ENCODE measurements around the gene ACAP2. TPM values are rescaled to one million over a fixed set of nuclear protein-coding genes. Genes with fewer than 3 reads are reported as not detected.
"Not testable (repeated sequence)": the region's sequence is repeated elsewhere in the genome, so short reads cannot be mapped to it uniquely, and the experiment has no call there.

The ACAP2 gene
- total RNA-seq, 1 donor from 2014 or later, result 59.4 TPM

DNA sequence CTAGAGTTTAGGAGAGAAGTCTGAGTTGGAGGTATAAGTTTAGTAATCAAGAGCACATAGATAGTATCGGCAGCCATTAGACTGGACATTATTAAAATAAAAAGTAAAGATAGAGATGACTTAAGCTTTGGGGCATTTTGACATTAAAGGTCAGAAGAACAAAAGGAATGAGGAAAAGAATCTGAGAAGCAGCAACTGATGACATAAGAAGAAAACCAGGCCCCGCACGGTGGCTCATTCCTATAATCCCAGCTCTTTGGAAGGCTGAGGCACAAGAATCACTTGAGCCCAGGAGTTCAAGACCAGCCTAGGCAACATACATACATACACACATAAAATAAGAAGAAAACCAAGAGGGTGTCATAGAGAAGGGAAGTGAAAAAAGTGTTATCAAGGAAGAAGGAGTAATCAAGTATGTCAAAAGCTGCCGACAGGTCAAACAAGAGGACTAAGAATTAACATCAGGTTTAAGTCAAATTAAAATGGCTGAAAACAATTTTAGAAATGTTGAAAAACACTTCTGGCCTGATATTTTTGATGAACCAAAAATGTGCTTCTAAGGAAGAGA is 38.9 kb downstream of the ACAP2 start:
- no peak for DNase-seq (ENCODE audit: extremely low spot score in 2 of 2)
- Histone ChIP-seq H3K36me3 (no peaks in the 10 kb centered on the region), H3K27me3 (no peaks in the 10 kb centered on the region), H3K4me3 (no peak overlapping the region), H3K4me1 (peaks cover 16% of the 10 kb centered on the region), H3K9me3 (no peaks in the 10 kb centered on the region), H3K27ac (no peak overlapping the region)
- intact Hi-C loops (cut with DNase I), result no loop called here
- no peak for TF ChIP-seq POLR2A (IDR thresholded peaks at IDR 0.05)
- TF ChIP-seq CTCF (IDR thresholded peaks at IDR 0.05), result no peak
- TF ChIP-seq POLR2AphosphoS5 (IDR thresholded peaks at IDR 0.05; ENCODE audit: insufficient read depth in 1 of 2, low read depth in 1 of 2), result no peak

DNA sequence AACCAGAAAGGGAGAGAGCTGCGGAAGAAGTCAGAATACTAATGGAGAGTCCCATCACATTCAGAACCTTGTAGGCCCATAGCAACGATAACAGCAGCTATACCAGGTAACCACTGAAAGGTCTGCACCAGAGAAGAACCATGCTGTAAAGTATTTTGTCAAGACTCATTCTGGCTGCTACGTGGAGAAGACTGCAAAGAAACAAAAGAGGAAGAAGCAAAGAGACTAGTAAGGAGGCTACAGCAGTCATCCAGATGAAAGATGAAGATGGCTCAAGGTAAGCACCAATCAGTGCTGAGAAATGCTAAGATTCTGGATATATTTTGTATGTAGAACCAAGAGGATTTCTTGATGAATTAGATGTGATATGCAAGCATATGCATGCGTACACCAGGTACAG is 39.6 kb downstream of the ACAP2 start:
- H3K9me3 ChIP-seq, result no peaks in the 10 kb centered on the region
- no peaks in the 10 kb centered on the region for H3K36me3 ChIP-seq
- no peak overlapping the region for H3K27ac ChIP-seq
- no peaks in the 10 kb centered on the region for H3K27me3 ChIP-seq
- DNase-seq (ENCODE audit: extremely low spot score in 2 of 2), result no peak
- TF ChIP-seq POLR2A (IDR thresholded peaks at IDR 0.05) (no peak), POLR2AphosphoS5 (IDR thresholded peaks at IDR 0.05; ENCODE audit: insufficient read depth in 1 of 2, low read depth in 1 of 2) (no peak), CTCF (IDR thresholded peaks at IDR 0.05) (no peak)
- no peak overlapping the region for H3K4me3 ChIP-seq
- intact Hi-C loops (cut with DNase I), result no loop called here
- peaks cover 16% of the 10 kb centered on the region for H3K4me1 ChIP-seq

GRCh38 chr3:195401943-195402342 is 40.9 kb downstream of the ACAP2 start:
- Histone ChIP-seq H3K9me3 (no peaks in the 10 kb centered on the region), H3K27me3 (no peaks in the 10 kb centered on the region), H3K36me3 (no peaks in the 10 kb centered on the region), H3K27ac (no peak overlapping the region), H3K4me1 (peaks cover 21% of the 10 kb centered on the region), H3K4me3 (no peak overlapping the region)
- no peak for TF ChIP-seq POLR2A (IDR thresholded peaks at IDR 0.05)
- TF ChIP-seq CTCF (IDR thresholded peaks at IDR 0.05), result no peak
- TF ChIP-seq POLR2AphosphoS5 (IDR thresholded peaks at IDR 0.05; ENCODE audit: insufficient read depth in 1 of 2, low read depth in 1 of 2), result no peak
- intact Hi-C loops (cut with DNase I), result no loop called here
- DNase-seq (ENCODE audit: extremely low spot score in 2 of 2), result no peak

- H3K27ac ChIP-seq; intact Hi-C loops (cut with DNase I); H3K9me3 ChIP-seq; DNase-seq (ENCODE audit: extremely low spot score in 2 of 2); H3K27me3 ChIP-seq; H3K4me3 ChIP-seq; H3K36me3 ChIP-seq: not testable (repeated sequence)
- peaks cover 36% of the 10 kb centered on the region for H3K4me1 ChIP-seq
These were observed 44.4 kb downstream of the ACAP2 start for GRCh38 chr3:195398460-195398859.

DNA sequence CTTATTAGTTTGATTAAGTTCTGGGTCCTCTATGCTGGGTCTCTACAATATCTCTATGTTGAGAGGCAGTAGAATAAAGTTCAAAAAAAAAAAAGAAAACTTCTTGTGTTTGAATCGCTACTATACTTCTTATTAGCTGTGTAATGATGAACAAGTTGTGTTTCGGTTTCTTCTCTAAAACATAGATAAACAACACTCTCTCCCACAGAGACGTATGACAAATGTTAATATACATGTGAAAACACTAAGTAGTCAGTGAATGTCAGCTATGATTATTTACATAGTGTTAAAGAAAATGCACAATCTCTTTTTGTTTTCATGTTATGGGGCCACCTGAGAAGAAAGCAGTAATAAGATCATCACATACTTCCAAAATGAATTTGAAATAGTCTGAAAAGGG is 45.3 kb downstream of the ACAP2 start:
- intact Hi-C loops (cut with DNase I), result no loop called here
- H3K27ac ChIP-seq, result no peak overlapping the region
- TF ChIP-seq POLR2A (IDR thresholded peaks at IDR 0.05), result no peak
- TF ChIP-seq POLR2AphosphoS5 (IDR thresholded peaks at IDR 0.05; ENCODE audit: insufficient read depth in 1 of 2, low read depth in 1 of 2), result no peak
- no peak for TF ChIP-seq CTCF (IDR thresholded peaks at IDR 0.05)
- peaks cover 36% of the 10 kb centered on the region for H3K4me1 ChIP-seq
- no peak for DNase-seq (ENCODE audit: extremely low spot score in 2 of 2)
- no peak overlapping the region for H3K4me3 ChIP-seq
- H3K36me3 ChIP-seq, result no peaks in the 10 kb centered on the region
- H3K9me3 ChIP-seq, result no peaks in the 10 kb centered on the region
- H3K27me3 ChIP-seq, result no peaks in the 10 kb centered on the region

Data from vagina (tissue), 2 donors.